ENCODE data around the gene SUN5.

- no peak for TF ChIP-seq CTCF (IDR thresholded peaks at IDR 0.05)
- TF ChIP-seq EP300 (IDR thresholded peaks at IDR 0.05): no peak
Measured at GRCh38 chr20:33026072-33026778, 22.0 kb upstream of the SUN5 start.

Data from ovary (tissue), 3 donors.